HG02759 (cell line): Measurements from ENCODE around the gene AHRR.
"Not testable (repeated sequence)": the region's sequence is repeated elsewhere in the genome, so short reads cannot be mapped to it uniquely, and the experiment has no call there.

Source experiments
- ATAC-seq: cut with Tn5 transposase; IDR thresholded peaks from one replicate; pipeline ENCODE4 v1.9.1; 2021; ENCODE audit warnings: mild to moderate bottlenecking, moderate library complexity; ENCODE audit not compliant: unreplicated experiment

The AHRR gene

GRCh38 chr5:321230-321725, at the start of gene AHRR:
Gene AHRR, plus strand, starts transcription at chr5:321714. Its CDS starts 22,189 bp downstream, at chr5:343903.
- peak; percentile 40 for ATAC-seq

GRCh38 chr5:271828-272167, 49.7 kb upstream of the AHRR start:
- not testable (repeated sequence) for ATAC-seq

- ATAC-seq, result not testable (repeated sequence)
Observed at GRCh38 chr5:273091-273490, 48.4 kb upstream of the AHRR start.

- ATAC-seq, result not testable (repeated sequence)
Observed at GRCh38 chr5:273491-273890, 48.0 kb upstream of the AHRR start.

- not testable (repeated sequence) for ATAC-seq
Observed at GRCh38 chr5:274346-274745, 47.2 kb upstream of the AHRR start.

GRCh38 chr5:278646-279045, 42.9 kb upstream of the AHRR start:
- ATAC-seq, result no peak

GRCh38 chr5:279051-279665, 42.4 kb upstream of the AHRR start:
- ATAC-seq, result not testable (repeated sequence)

GRCh38 chr5:285991-286557, 35.4 kb upstream of the AHRR start:
- no peak for ATAC-seq

- ATAC-seq, result not testable (repeated sequence)
Observed at GRCh38 chr5:290200-290599, 31.3 kb upstream of the AHRR start.

GRCh38 chr5:291345-291744, 30.2 kb upstream of the AHRR start:
- not testable (repeated sequence) for ATAC-seq

- not testable (repeated sequence) for ATAC-seq
Observed at GRCh38 chr5:294788-295187, 26.7 kb upstream of the AHRR start.

- not testable (repeated sequence) for ATAC-seq
Observed at GRCh38 chr5:296207-296606, 25.3 kb upstream of the AHRR start.

- ATAC-seq, result not testable (repeated sequence)
Observed at GRCh38 chr5:296954-297353, 24.6 kb upstream of the AHRR start.

- ATAC-seq, result not testable (repeated sequence)
Observed at GRCh38 chr5:297448-297847, 24.1 kb upstream of the AHRR start.

GRCh38 chr5:297991-298736, 23.4 kb upstream of the AHRR start:
- ATAC-seq, result not testable (repeated sequence)

GRCh38 chr5:298737-299125, 22.8 kb upstream of the AHRR start:
- ATAC-seq, result no peak

GRCh38 chr5:299921-300320, 21.6 kb upstream of the AHRR start:
- not testable (repeated sequence) for ATAC-seq

GRCh38 chr5:300691-301435, 20.7 kb upstream of the AHRR start:
- ATAC-seq, result not testable (repeated sequence)

GRCh38 chr5:302416-302815, 19.1 kb upstream of the AHRR start:
- ATAC-seq, result not testable (repeated sequence)

- ATAC-seq, result no peak
Observed at GRCh38 chr5:302966-303365, 18.5 kb upstream of the AHRR start.

GRCh38 chr5:303741-304140, 17.8 kb upstream of the AHRR start:
- not testable (repeated sequence) for ATAC-seq
